GM12878 (cell line): ENCODE measurements around the gene TCF7. TPM values are rescaled to one million over a fixed set of nuclear protein-coding genes. Genes with fewer than 3 reads are reported as not detected.

Experiments
- ATAC-seq: fragments of 200-7000 bp; cut with Tn5 transposase; 3 replicates; pipeline ENCODE4 v1.9.1; 2020; ENCODE audit warnings: mild to moderate bottlenecking, moderate library complexity
- BruUV-seq: library from RNA; stranded (reverse); fragments of 400-500 nt; replicated peaks from 2 replicates; lab custom pipeline; 2021; lab: Mats Ljungman, UMichigan
- CTCF ChIA-PET: fragments of 300-600 bp; sonication (Branson Sonifier 250); formaldehyde crosslinking; extraction: SDS; loops from one replicate; lab custom pipeline; 2021; ENCODE audit warnings: inconsistent platforms; lab: Yijun Ruan, JAX
- POLR2A ChIA-PET: fragments of 350-600 bp; formaldehyde crosslinking; extraction: SDS; loops from one replicate; lab custom pipeline; 2021; ENCODE audit warnings: inconsistent platforms; lab: Charles Lee
- RAD21 ChIA-PET: fragments of 300-600 bp; sonication (Branson Sonifier 250); formaldehyde crosslinking; loops from one replicate; lab custom pipeline; 2023; ENCODE audit warnings: antibody characterized with exemption; ENCODE audit not compliant: unreplicated experiment; lab: Charles Lee
- SMC1A ChIA-PET: fragments of 300-600 bp; sonication (Branson Sonifier 250); formaldehyde crosslinking; loops from one replicate; lab custom pipeline; 2023; ENCODE audit not compliant: unreplicated experiment, uncharacterized antibody; lab: Charles Lee
- DNase-seq: peaks from one replicate; pipeline ENCODE4 v3.0.0-alpha.2; 2011; ENCODE audit warnings: low read depth, low spot score
- FAIRE-seq: peaks from 3 replicates; lab custom pipeline; 2011; peaks lifted over from hg19 to GRCh38; lab: Jason Lieb, UNC
- H2AFZ ChIP-seq: 2 replicates; pipeline ENCODE4 v1.6.0; 2011; ENCODE audit warnings: low read depth, low read length, control low read depth; ENCODE audit not compliant: control insufficient read depth
- H3K27ac ChIP-seq: 2 replicates; pipeline ENCODE4 v1.5.1; 2011; ENCODE audit warnings: control low read depth; ENCODE audit not compliant: control insufficient read depth, insufficient read depth
- H3K27me3 ChIP-seq, 2 experiments: replicated peaks in 1 of 2; 2 replicates each; pipeline versions ENCODE4 v1.6.0 to v1.6.1; 2011; ENCODE audit warnings: low read length in 1 of 2; ENCODE audit not compliant: control insufficient read depth in 2 of 2, insufficient read depth in 2 of 2
- H3K36me3 ChIP-seq, 2 experiments: 2 replicates each; pipeline ENCODE4 v1.5.1; 2011; ENCODE audit warnings: low read length in 1 of 2; ENCODE audit not compliant: control insufficient read depth in 2 of 2, insufficient read depth in 2 of 2
- H3K4me1 ChIP-seq: 2 replicates; pipeline ENCODE4 v1.6.1; 2011; ENCODE audit warnings: mild to moderate bottlenecking, low read length, moderate library complexity, mixed read lengths; ENCODE audit not compliant: control insufficient read depth, insufficient read depth
- H3K4me2 ChIP-seq: 2 replicates; pipeline ENCODE4 v1.6.0; 2011; ENCODE audit warnings: control low read depth; ENCODE audit not compliant: control insufficient read depth, insufficient read depth
- H3K4me3 ChIP-seq: fragments of 200-600 bp; sonication (generic); 2 replicates; pipeline ENCODE4 v1.5.1; 2016
- H3K79me2 ChIP-seq: 2 replicates; pipeline ENCODE4 v1.6.0; 2011; ENCODE audit warnings: low read length; ENCODE audit not compliant: control insufficient read depth, insufficient read depth
- H3K9ac ChIP-seq: 2 replicates; pipeline ENCODE4 v1.8.0; 2011; ENCODE audit warnings: low read length, control low read depth, mixed read lengths; ENCODE audit not compliant: control insufficient read depth, insufficient read depth
- H3K9me3 ChIP-seq: replicated peaks from 3 replicates; pipeline ENCODE4 v1.5.1; 2011; ENCODE audit warnings: mild to moderate bottlenecking, low read length; ENCODE audit not compliant: control insufficient read depth, insufficient read depth
- H4K20me1 ChIP-seq: 2 replicates; pipeline ENCODE4 v1.6.0; 2011; ENCODE audit not compliant: control insufficient read depth, insufficient read depth
- BACH1 ChIP-seq: fragments of 450-650 bp; IDR thresholded peaks from 2 replicates; pipeline ENCODE4 v1.6.1; 2017; ENCODE audit warnings: mild to moderate bottlenecking, borderline replicate concordance
- E4F1 ChIP-seq: fragments of 450-650 bp; IDR thresholded peaks from 2 replicates; pipeline ENCODE4 v1.6.1; 2018; ENCODE audit warnings: borderline replicate concordance, mild to moderate bottlenecking; ENCODE audit not compliant: partially characterized antibody
- HDGF ChIP-seq: fragments of 450-650 bp; IDR thresholded peaks from 2 replicates; pipeline ENCODE4 v1.6.1; 2016; ENCODE audit warnings: antibody characterized with exemption
- IRF5 ChIP-seq: fragments of 450-650 bp; IDR thresholded peaks from 2 replicates; pipeline ENCODE4 v1.6.1; 2017; ENCODE audit warnings: borderline replicate concordance
- JUNB ChIP-seq: IDR thresholded peaks from 2 replicates; pipeline ENCODE4 v1.6.1; 2016; ENCODE audit warnings: antibody characterized with exemption, mild to moderate bottlenecking
- KAT2A ChIP-seq: conservative IDR thresholded peaks from 2 replicates; pipeline ENCODE4 v1.6.1; 2011; ENCODE audit warnings: low read depth, low read length; ENCODE audit not compliant: control insufficient read depth
- NFIC ChIP-seq: IDR thresholded peaks from 2 replicates; pipeline ENCODE4 v1.6.1; 2012; ENCODE audit warnings: low read depth, mild to moderate bottlenecking, inconsistent platforms, low read length, moderate library complexity
- NFXL1 ChIP-seq: fragments of 450-650 bp; IDR thresholded peaks from 2 replicates; pipeline ENCODE4 v1.6.1; 2017; ENCODE audit warnings: antibody characterized with exemption, mild to moderate bottlenecking, borderline replicate concordance
- PBX3 ChIP-seq: IDR thresholded peaks from 2 replicates; pipeline ENCODE4 v1.6.1; 2011; ENCODE audit warnings: mild to moderate bottlenecking, low read depth, low read length, moderate library complexity; ENCODE audit not compliant: insufficient replicate concordance
- RAD51 ChIP-seq: fragments of 450-650 bp; IDR thresholded peaks from 2 replicates; pipeline ENCODE4 v1.6.1; 2016; ENCODE audit warnings: moderate library complexity, mild to moderate bottlenecking, inconsistent platforms
- TCF12 ChIP-seq: IDR thresholded peaks from 2 replicates; pipeline ENCODE4 v1.6.1; 2011; ENCODE audit warnings: low read depth, mild to moderate bottlenecking, low read length
- WGBS: methylation state at CpG from one replicate; pipeline ENCODE4 v1.1.6; 2016; ENCODE audit warnings: low lambda C conversion rate; ENCODE audit not compliant: insufficient replicate concordance, insufficient coverage; ENCODE audit errors: missing lambda C conversion rate; 5-methylcytosine and 5-hydroxymethylcytosine counted together
- in situ Hi-C: fragments of 300-500 bp; cut with MboI; formaldehyde crosslinking; loops from 9 replicates; pipeline ENCODE4 v1.14.3; 2018; ENCODE audit warnings: mixed read lengths
- intact Hi-C: fragments of 100-400 bp; cut with micrococcal nuclease; formaldehyde crosslinking; loops from one replicate; pipeline ENCODE4 v1.14.2; 2022; ENCODE audit not compliant: unreplicated experiment
- polyA plus RNA-seq, 11 experiments: library from polyadenylated mRNA; depleted of rRNA in 4 of 11; unstranded in 6 of 11; stranded (reverse) in 5 of 11; fragments of >200 nt; fragmentation: Nextera tagmentation in 4 of 11; fragmentation: Illumina TruSeq in 1 of 11; extraction: Ambion mirVana in 4 of 11; extraction: Trizol in 1 of 11; gene quantifications; 1 replicate in 1 of 11; 2 replicates in 10 of 11; pipeline versions ENCODE4 v1.2.1 to v1.2.3, GENCODE V29; 2011 to 2016; ENCODE audit warnings: inconsistent platforms in 2 of 11, missing spikeins in 2 of 11, low read depth in 1 of 11
- total RNA-seq, 4 experiments: library from RNA; depleted of rRNA in 3 of 4; stranded (reverse); fragments of >200 nt in 3 of 4; fragmentation: Illumina TruSeq in 1 of 4; extraction: Trizol in 1 of 4; gene quantifications; 2 replicates each; pipeline versions ENCODE4 v1.2.1 to v1.2.3, GENCODE V29; 2013 to 2021

The TCF7 gene
- total and polyA plus RNA-seq, 10 of the 15 experiments (the other 5 are each of a cell fraction or from before 2014, with no cell fraction given) = 10.0 to 60.2 (median 23.6) TPM

- TF ChIP-seq E4F1 (no peak), BACH1 (no peak)
Observed at GRCh38 chr5:134072471-134073210, 41.8 kb upstream of the TCF7 start (continued).

- Histone ChIP-seq H3K4me1 (peaks cover 28% of the 10 kb centered on the region), H3K9me3 (no peaks in the 10 kb centered on the region), H3K4me3 (no peak overlapping the region), H2AFZ (no peak overlapping the region), H3K9ac (no peak overlapping the region), H3K27me3 (no peaks in the 10 kb centered on the region), H4K20me1 (no peaks in the 10 kb centered on the region), H3K36me3 (no peaks in the 10 kb centered on the region), H3K27ac (no peak overlapping the region), H3K79me2 (no peaks in the 10 kb centered on the region; the same call in 1 of the 2 replicates), H3K4me2 (no peak overlapping the region)
- ChIA-PET RAD21 (interaction anchor here (1.1 to 4.6 kb wide), 7 partner anchors 9 to 73 kb away, joined by 3 to 31 read pairs (median 5); no protein-coding TSS in a partner anchor), POLR2A (interaction anchor here (1.1 to 7.3 kb wide), 7 partner anchors 19 to 54 kb away, joined by 3 to 81 read pairs (median 4); no protein-coding TSS in a partner anchor), SMC1A (interaction anchor here (0.6 to 4.4 kb wide), 16 partner anchors 10 to 214 kb away, joined by 3 to 80 read pairs (median 4); no protein-coding TSS in a partner anchor), CTCF (interaction anchor here (0.8 to 4.0 kb wide), 19 partner anchors 9 to 83 kb away, joined by 3 to 47 read pairs (median 4); no protein-coding TSS in a partner anchor)
- in situ Hi-C loops (no loop called here), intact Hi-C loops (no loop called here)
- WGBS = 50% methylated on average over 2 of the region's 2 CpGs
- DNase-seq (no peak), ATAC-seq (no peak), FAIRE-seq (no peak)
- BruUV-seq = no TSS peak
- TF ChIP-seq NFXL1 (no peak), TCF12 (no peak), RAD51 (no peak), IRF5 (no peak), NFIC (no peak), PBX3 (no peak), HDGF (no peak), KAT2A (no peak), JUNB (no peak), E4F1 (no peak)
Observed at GRCh38 chr5:134073404-134073803, 41.1 kb upstream of the TCF7 start.
